MM.1S (cell line): Measurements from ENCODE around the gene CDKL1.
"Not testable (repeated sequence)": the region's sequence is repeated elsewhere in the genome, so short reads cannot be mapped to it uniquely, and the experiment has no call there.

Experiments used
- DNase-seq: peaks from one replicate; pipeline ENCODE4 v3.0.0-alpha.2; 2015
- H2AFZ ChIP-seq: fragments of 300-600 bp; sonication (generic); 2 replicates; pipeline ENCODE4 v1.6.0; 2016; ENCODE audit warnings: antibody characterized with exemption, low read length
- H3F3A ChIP-seq: fragments of 300-600 bp; sonication (generic); 2 replicates; pipeline ENCODE4 v1.6.1; 2016; ENCODE audit warnings: mild to moderate bottlenecking, antibody characterized with exemption, low read length, moderate library complexity, mixed read lengths; ENCODE audit not compliant: insufficient read depth
- H3K27ac ChIP-seq: fragments of 300-600 bp; sonication (generic); 2 replicates; pipeline ENCODE4 v1.5.1; 2016; ENCODE audit warnings: mild to moderate bottlenecking, low read length
- H3K27me3 ChIP-seq: fragments of 300-600 bp; sonication (generic); replicated peaks from 2 replicates; pipeline ENCODE4 v1.6.0; 2016; ENCODE audit warnings: low read length; ENCODE audit not compliant: insufficient read depth
- H3K36me3 ChIP-seq: fragments of 300-600 bp; sonication (generic); replicated peaks from 2 replicates; pipeline ENCODE4 v1.6.1; 2016; ENCODE audit warnings: mild to moderate bottlenecking, low read length, mixed read lengths; ENCODE audit not compliant: insufficient read depth
- H3K4me1 ChIP-seq: fragments of 300-600 bp; sonication (generic); 2 replicates; pipeline ENCODE4 v1.6.1; 2016; ENCODE audit warnings: low read length, mixed read lengths
- H3K4me2 ChIP-seq: fragments of 300-600 bp; sonication (generic); 2 replicates; pipeline ENCODE4 v1.6.0; 2016; ENCODE audit warnings: low read depth, low read length
- H3K4me3 ChIP-seq: fragments of 300-600 bp; sonication (generic); 2 replicates; pipeline ENCODE4 v1.5.1; 2016; ENCODE audit warnings: low read length, mixed read lengths
- H3K79me2 ChIP-seq: fragments of 300-600 bp; sonication (generic); 2 replicates; pipeline ENCODE4 v1.6.1; 2016; ENCODE audit warnings: mixed run types, low read length, mixed read lengths
- H3K9ac ChIP-seq: fragments of 300-600 bp; sonication (generic); 2 replicates; pipeline ENCODE4 v1.6.1; 2016; ENCODE audit warnings: low read length, mixed read lengths
- H3K9me2 ChIP-seq: fragments of 300-600 bp; sonication (generic); replicated peaks from 2 replicates; pipeline ENCODE4 v1.6.1; 2016; ENCODE audit warnings: mild to moderate bottlenecking, low read length, mixed read lengths; ENCODE audit not compliant: insufficient read depth
- H3K9me3 ChIP-seq: fragments of 300-600 bp; sonication (generic); replicated peaks from 2 replicates; pipeline ENCODE4 v1.6.1; 2016; ENCODE audit warnings: mild to moderate bottlenecking, low read length, mixed read lengths; ENCODE audit not compliant: insufficient read depth
- H4K20me1 ChIP-seq: fragments of 300-600 bp; sonication (generic); 2 replicates; pipeline ENCODE4 v1.6.1; 2016; ENCODE audit warnings: mild to moderate bottlenecking, low read length, moderate library complexity, mixed read lengths; ENCODE audit not compliant: insufficient read depth
- CTCF ChIP-seq: fragments of 300-600 bp; sonication (generic); IDR thresholded peaks from 2 replicates; pipeline ENCODE4 v1.5.1; 2016; ENCODE audit warnings: antibody characterized with exemption, low read length, mixed read lengths
- EZH2 ChIP-seq: fragments of 300-600 bp; sonication (generic); optimal IDR thresholded peaks from 2 replicates; pipeline ENCODE3; 2017; ENCODE audit warnings: low read depth, mild to moderate bottlenecking, antibody characterized with exemption, low read length, mixed read lengths
- EZH2phosphoT487 ChIP-seq: fragments of 300-600 bp; sonication (generic); IDR thresholded peaks from 2 replicates; pipeline ENCODE4 v1.6.1; 2018; ENCODE audit warnings: antibody characterized with exemption, low read length

CDKL1 gene

GRCh38 chr14:50371546-50371945, 25.1 kb downstream of the CDKL1 start:
- Histone ChIP-seq H3K4me3 (no peak overlapping the region), H3K27ac (no peak overlapping the region), H3K9me2 (no peaks in the 10 kb centered on the region), H3K79me2 (no peaks in the 10 kb centered on the region), H3K9me3 (no peaks in the 10 kb centered on the region), H3K9ac (no peak overlapping the region), H4K20me1 (no peaks in the 10 kb centered on the region), H3K27me3 (no peaks in the 10 kb centered on the region), H3F3A (no peaks in the 10 kb centered on the region), H2AFZ (no peak overlapping the region), H3K4me2 (no peak overlapping the region), H3K36me3 (no peaks in the 10 kb centered on the region), H3K4me1 (no peaks in the 10 kb centered on the region)
- TF ChIP-seq EZH2 (no peak), EZH2phosphoT487 (no peak), CTCF (no peak)
- DNase-seq = no peak

- Histone ChIP-seq H3K79me2 (no peaks in the 10 kb centered on the region), H3K4me1 (no peaks in the 10 kb centered on the region), H3K36me3 (no peaks in the 10 kb centered on the region), H3F3A (peaks cover 3% of the 10 kb centered on the region; the same call in 1 of the 2 replicates), H3K9me3 (no peaks in the 10 kb centered on the region), H3K9ac (no peak overlapping the region), H3K27me3 (no peaks in the 10 kb centered on the region), H2AFZ (no peak overlapping the region), H3K27ac (no peak overlapping the region), H3K4me2 (no peak overlapping the region), H3K4me3 (no peak overlapping the region), H3K9me2 (no peaks in the 10 kb centered on the region), H4K20me1 (no peaks in the 10 kb centered on the region)
- no peak for DNase-seq
- TF ChIP-seq EZH2phosphoT487 (no peak), CTCF (no peak), EZH2 (no peak)
Observed at GRCh38 chr14:50366589-50366988, 30.1 kb downstream of the CDKL1 start.

GRCh38 chr14:50366115-50366514, 30.6 kb downstream of the CDKL1 start:
- TF ChIP-seq EZH2phosphoT487 (no peak), EZH2 (no peak), CTCF (no peak)
- no peaks in the 10 kb centered on the region for H3K9me3 ChIP-seq
- H3K79me2 ChIP-seq = no peaks in the 10 kb centered on the region
- peaks cover 3% of the 10 kb centered on the region; the same call in 1 of the 2 replicates for H3F3A ChIP-seq
- H2AFZ ChIP-seq = no peak overlapping the region
- no peak overlapping the region for H3K9ac ChIP-seq
- H3K27ac ChIP-seq = no peak overlapping the region
- H3K4me1 ChIP-seq = no peaks in the 10 kb centered on the region
- no peak overlapping the region for H3K4me3 ChIP-seq
- H3K27me3 ChIP-seq = no peaks in the 10 kb centered on the region
- H3K9me2 ChIP-seq = no peaks in the 10 kb centered on the region
- no peak for DNase-seq
- H4K20me1 ChIP-seq = no peaks in the 10 kb centered on the region
- no peak overlapping the region for H3K4me2 ChIP-seq
- no peaks in the 10 kb centered on the region for H3K36me3 ChIP-seq

DNA sequence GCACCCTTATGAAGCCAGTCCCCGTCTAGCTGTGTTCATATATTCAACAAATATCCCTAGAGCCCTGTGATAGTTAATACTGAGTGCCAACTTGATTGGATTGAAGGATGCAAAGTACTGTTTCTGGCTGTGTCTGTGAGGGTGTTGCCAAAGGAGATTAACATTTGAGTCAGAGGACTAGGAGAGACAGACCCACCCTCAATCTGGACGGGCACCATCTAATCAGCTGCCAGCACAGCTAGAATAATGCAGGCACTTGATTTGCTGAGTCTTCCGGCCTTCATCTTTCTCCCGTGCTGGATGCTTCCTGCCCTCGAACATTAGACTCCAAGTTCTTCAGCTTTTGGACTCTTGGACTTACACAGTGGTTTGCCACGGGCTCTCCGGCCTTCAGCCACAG, 31.1 kb downstream of the CDKL1 start:
- not testable (repeated sequence) for H3K27ac ChIP-seq, DNase-seq, H3K36me3 ChIP-seq, H3K9ac ChIP-seq, H3K4me2 ChIP-seq, H3K4me1 ChIP-seq, H3K27me3 ChIP-seq, H3K9me3 ChIP-seq, H3K79me2 ChIP-seq, H2AFZ ChIP-seq, H3F3A ChIP-seq, H4K20me1 ChIP-seq, H3K4me3 ChIP-seq, H3K9me2 ChIP-seq
